Fibroblast of lung (primary cell): ENCODE results near the gene PXN.

ENCODE experiments used
- EZH2 ChIP-seq: IDR thresholded peaks from 2 replicates; pipeline ENCODE4 v1.5.1; 2012; ENCODE audit warnings: low read length, control low read depth, mild to moderate bottlenecking; ENCODE audit errors: missing control alignments
- TF ChIP-seq, protein P1 (sequence below), 2 donors: IDR thresholded peaks in 1 of 2; conservative IDR thresholded peaks in 1 of 2; 1 replicate in 1 of 2; 2 replicates in 1 of 2; pipeline ENCODE4 v1.5.1; 2011 to 2012; ENCODE audit warnings: low read length in 2 of 2, control low read depth in 1 of 2, inconsistent platforms in 1 of 2, low read depth in 1 of 2, mild to moderate bottlenecking in 1 of 2

DNA sequence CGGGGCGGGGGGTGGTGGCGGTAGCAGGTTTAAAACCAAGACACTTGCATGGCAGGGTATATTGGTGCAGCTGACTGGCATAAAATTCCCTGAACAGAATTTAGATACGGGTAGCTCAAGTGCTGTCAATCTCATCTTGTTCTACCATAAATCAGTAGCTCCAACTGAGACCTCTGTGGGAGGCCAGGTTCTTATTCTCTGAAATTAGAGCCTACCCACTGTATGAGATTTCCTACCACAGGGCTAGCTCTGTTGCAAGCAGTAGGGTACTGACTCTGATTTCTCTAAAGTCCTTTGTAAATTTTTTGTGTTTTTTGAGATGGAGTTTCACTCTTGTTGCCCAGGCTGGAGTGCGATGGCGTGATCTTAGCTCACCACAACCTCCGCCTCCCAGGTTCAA is 61.4 kb downstream of the PXN start:
- no peak for TF ChIP-seq EZH2
- TF ChIP-seq, protein P1, sequence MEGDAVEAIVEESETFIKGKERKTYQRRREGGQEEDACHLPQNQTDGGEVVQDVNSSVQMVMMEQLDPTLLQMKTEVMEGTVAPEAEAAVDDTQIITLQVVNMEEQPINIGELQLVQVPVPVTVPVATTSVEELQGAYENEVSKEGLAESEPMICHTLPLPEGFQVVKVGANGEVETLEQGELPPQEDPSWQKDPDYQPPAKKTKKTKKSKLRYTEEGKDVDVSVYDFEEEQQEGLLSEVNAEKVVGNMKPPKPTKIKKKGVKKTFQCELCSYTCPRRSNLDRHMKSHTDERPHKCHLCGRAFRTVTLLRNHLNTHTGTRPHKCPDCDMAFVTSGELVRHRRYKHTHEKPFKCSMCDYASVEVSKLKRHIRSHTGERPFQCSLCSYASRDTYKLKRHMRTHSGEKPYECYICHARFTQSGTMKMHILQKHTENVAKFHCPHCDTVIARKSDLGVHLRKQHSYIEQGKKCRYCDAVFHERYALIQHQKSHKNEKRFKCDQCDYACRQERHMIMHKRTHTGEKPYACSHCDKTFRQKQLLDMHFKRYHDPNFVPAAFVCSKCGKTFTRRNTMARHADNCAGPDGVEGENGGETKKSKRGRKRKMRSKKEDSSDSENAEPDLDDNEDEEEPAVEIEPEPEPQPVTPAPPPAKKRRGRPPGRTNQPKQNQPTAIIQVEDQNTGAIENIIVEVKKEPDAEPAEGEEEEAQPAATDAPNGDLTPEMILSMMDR (conservative IDR thresholded peaks at IDR 0.05 in 1 of 2, IDR thresholded peaks at IDR 0.05 in 1 of 2; ENCODE audit: low read depth in 1 of 2, low read length in 2 of 2): no peak
